NCI-H2227 (cell line): Measurements from ENCODE around the gene PIP5K1B.

Experiments
- DNase-seq: peaks from one replicate; lab custom pipeline; 2025; ENCODE audit not compliant: unreplicated experiment; lab: John Stamatoyannopoulos, UW

PIP5K1B gene

GRCh38 chr9:68896486-68896885, 191.4 kb downstream of the PIP5K1B start:
- DNase-seq: no peak

- no peak for DNase-seq
These were observed 192.6 kb downstream of the PIP5K1B start for GRCh38 chr9:68897577-68898145.

- no peak for DNase-seq
These were observed 193.9 kb downstream of the PIP5K1B start for GRCh38 chr9:68898781-68899439.

- DNase-seq: no peak
These were observed 199.4 kb downstream of the PIP5K1B start for GRCh38 chr9:68904454-68904853.

- no peak for DNase-seq
These were observed 200.1 kb downstream of the PIP5K1B start for GRCh38 chr9:68905129-68905528.

GRCh38 chr9:68907910-68908309, 202.9 kb downstream of the PIP5K1B start:
- DNase-seq: no peak

GRCh38 chr9:68912561-68912960, 207.5 kb downstream of the PIP5K1B start:
- DNase-seq: no peak

- no peak for DNase-seq
These were observed 208.0 kb downstream of the PIP5K1B start for GRCh38 chr9:68913054-68913453.

- DNase-seq: no peak
These were observed 209.7 kb downstream of the PIP5K1B start for GRCh38 chr9:68914751-68915150.

GRCh38 chr9:68919661-68920060, 214.6 kb downstream of the PIP5K1B start:
- DNase-seq: no peak

GRCh38 chr9:68920921-68921320, 215.9 kb downstream of the PIP5K1B start:
- no peak for DNase-seq

GRCh38 chr9:68923480-68923879, 218.4 kb downstream of the PIP5K1B start:
- no peak for DNase-seq

- no peak for DNase-seq
These were observed 220.1 kb downstream of the PIP5K1B start for GRCh38 chr9:68925175-68925574.

- DNase-seq: no peak
These were observed 222.1 kb downstream of the PIP5K1B start for GRCh38 chr9:68927165-68927564.

- no peak for DNase-seq
These were observed 226.8 kb downstream of the PIP5K1B start for GRCh38 chr9:68931821-68932220.

GRCh38 chr9:68932458-68932857, 227.4 kb downstream of the PIP5K1B start:
- no peak for DNase-seq

- DNase-seq: no peak
These were observed 228.6 kb downstream of the PIP5K1B start for GRCh38 chr9:68933434-68934328.

- DNase-seq: no peak
These were observed 229.2 kb downstream of the PIP5K1B start for GRCh38 chr9:68934329-68934644.

GRCh38 chr9:68940573-68940972, 235.5 kb downstream of the PIP5K1B start:
- DNase-seq: no peak

GRCh38 chr9:68941780-68942459, 236.9 kb downstream of the PIP5K1B start:
- no peak for DNase-seq

GRCh38 chr9:68942790-68943189, 237.8 kb downstream of the PIP5K1B start:
- no peak for DNase-seq

- DNase-seq: no peak
These were observed 242.0 kb downstream of the PIP5K1B start for GRCh38 chr9:68947015-68947414.
